GM18517 (cell line): Measurements from ENCODE around the gene DAZAP1.

ENCODE experiments used
- ATAC-seq: cut with Tn5 transposase; IDR thresholded peaks from one replicate; pipeline ENCODE4 v1.9.1; 2021; ENCODE audit warnings: mild to moderate bottlenecking, moderate library complexity; ENCODE audit not compliant: unreplicated experiment

Gene DAZAP1

GRCh38 chr19:1424192-1424955 is 17.0 kb downstream of the DAZAP1 start:
- no peak for ATAC-seq

- ATAC-seq = no peak
Measured at GRCh38 chr19:1425102-1425837, 17.9 kb downstream of the DAZAP1 start.

- ATAC-seq = no peak
Measured at GRCh38 chr19:1425902-1426301, 18.5 kb downstream of the DAZAP1 start.

- ATAC-seq = no peak
Measured at GRCh38 chr19:1426736-1427135, 19.4 kb downstream of the DAZAP1 start.

- no peak for ATAC-seq
Measured at GRCh38 chr19:1427221-1427920, 20.0 kb downstream of the DAZAP1 start.

- no peak for ATAC-seq
Measured at GRCh38 chr19:1428738-1429391, 21.5 kb downstream of the DAZAP1 start.

- ATAC-seq = no peak
Measured at GRCh38 chr19:1429750-1430149, 22.4 kb downstream of the DAZAP1 start.

GRCh38 chr19:1430246-1430645 is 22.9 kb downstream of the DAZAP1 start:
- no peak for ATAC-seq

GRCh38 chr19:1431759-1432506 is 24.5 kb downstream of the DAZAP1 start:
- ATAC-seq = no peak

GRCh38 chr19:1432507-1432887 is 25.1 kb downstream of the DAZAP1 start:
- ATAC-seq = no peak

GRCh38 chr19:1433119-1434039 is 26.0 kb downstream of the DAZAP1 start:
- ATAC-seq = no peak

GRCh38 chr19:1434040-1434366 is 26.6 kb downstream of the DAZAP1 start:
- no peak for ATAC-seq

GRCh38 chr19:1434577-1435060 is 27.2 kb downstream of the DAZAP1 start:
- no peak for ATAC-seq

GRCh38 chr19:1435378-1435989 is 28.1 kb downstream of the DAZAP1 start:
- no peak for ATAC-seq

GRCh38 chr19:1437609-1438008 is 30.2 kb downstream of the DAZAP1 start:
- ATAC-seq = peak; percentile 2

- peak; percentile 85 for ATAC-seq
Measured at GRCh38 chr19:1438035-1438932, 30.9 kb downstream of the DAZAP1 start, which contains the start of gene RPS15. Gene RPS15, plus strand, starts transcription at chr19:1438396. Its CDS starts 30 bp downstream, at chr19:1438426.

GRCh38 chr19:1438933-1439354 is 31.6 kb downstream of the DAZAP1 start:
- ATAC-seq = no peak
